NCI-H226 (cell line): ENCODE data around the gene HIC2.
"Not testable (repeated sequence)": the region's sequence is repeated elsewhere in the genome, so short reads cannot be mapped to it uniquely, and the experiment has no call there.

ENCODE experiments used
- DNase-seq: peaks from one replicate; pipeline ENCODE4 v3.0.0-alpha.2; 2015

Gene HIC2

DNA sequence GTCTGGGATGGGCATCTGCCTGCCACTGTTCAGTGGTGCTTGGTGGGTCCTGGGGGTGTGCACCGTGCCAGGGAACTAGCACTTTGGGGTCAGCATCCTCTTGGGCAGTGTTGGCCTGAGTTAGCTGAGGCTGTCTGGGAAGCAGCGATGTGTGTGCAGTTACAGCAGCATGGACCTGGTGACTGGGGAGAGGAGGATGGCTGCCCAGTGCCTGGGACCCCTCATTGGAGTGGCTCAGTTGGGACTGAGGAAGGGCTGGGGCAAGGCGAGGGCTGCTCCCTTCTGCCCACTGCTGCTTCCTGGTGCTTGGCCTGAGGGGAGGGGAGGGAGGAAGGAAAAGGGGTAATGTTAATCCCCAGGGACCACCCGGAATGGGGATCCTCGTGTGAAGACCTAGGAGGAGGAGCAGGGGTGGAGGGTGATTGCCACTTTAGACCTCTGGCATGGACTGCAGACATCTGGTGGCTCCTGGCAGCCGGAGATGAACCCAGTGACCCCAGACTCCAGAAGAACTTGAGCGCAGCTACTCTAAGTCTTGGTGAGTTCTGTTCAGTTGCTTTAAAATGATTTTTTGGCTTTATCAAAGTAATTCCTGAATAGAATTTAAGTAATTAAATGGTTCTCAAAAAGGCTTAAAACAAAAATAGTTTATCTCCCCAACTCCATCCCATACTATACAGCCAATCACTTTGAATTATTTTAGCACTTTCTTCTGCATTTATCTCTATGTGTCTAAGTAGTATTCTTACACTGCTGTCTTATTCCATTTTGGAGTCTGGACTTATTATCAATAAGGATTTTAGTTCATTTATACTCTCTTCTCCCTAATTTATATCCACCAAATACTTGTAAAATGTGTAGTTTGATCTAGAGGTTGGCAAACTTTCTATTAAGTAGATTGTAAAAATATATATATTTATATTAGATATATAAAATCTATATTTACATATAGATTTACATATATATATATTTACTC, 34.7 kb downstream of the HIC2 start:
- DNase-seq: no peak

DNA sequence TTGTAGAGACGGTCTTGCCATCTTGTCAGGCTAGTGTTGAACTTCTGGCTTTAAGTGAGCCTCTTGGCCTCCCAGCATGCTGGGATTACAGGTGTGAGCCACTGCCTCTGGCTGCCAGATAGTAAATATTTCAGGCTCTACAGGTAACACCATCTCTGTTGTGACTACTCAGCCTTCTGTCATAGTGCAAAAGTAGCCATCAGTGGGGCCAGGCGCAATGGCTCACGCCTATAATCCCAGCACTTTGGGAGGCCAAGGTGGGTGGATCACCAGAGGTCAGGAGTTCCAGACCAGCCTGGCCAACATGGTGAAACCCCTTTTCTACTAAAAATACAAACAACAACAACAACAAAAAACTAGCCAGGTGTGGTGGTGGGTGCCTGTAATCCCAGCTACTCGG, 35.5 kb downstream of the HIC2 start:
- DNase-seq: not testable (repeated sequence)

DNA sequence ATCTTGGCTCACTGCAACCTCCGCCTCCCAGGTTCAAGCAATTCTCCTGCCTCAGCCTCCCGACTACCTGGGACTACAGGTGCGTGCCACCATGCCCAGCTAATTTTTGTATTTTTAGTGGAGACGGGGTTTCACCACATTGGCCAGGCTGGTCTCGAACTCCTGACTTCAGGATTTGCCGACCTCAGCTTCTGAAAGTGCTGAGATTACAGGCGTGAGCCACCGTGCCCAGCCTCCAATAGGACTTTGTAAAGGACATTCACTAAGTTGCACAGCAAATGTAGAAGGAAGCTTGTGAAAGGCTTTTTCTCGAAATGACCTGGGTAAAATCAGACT, 37.8 kb downstream of the HIC2 start:
- DNase-seq: not testable (repeated sequence)

DNA sequence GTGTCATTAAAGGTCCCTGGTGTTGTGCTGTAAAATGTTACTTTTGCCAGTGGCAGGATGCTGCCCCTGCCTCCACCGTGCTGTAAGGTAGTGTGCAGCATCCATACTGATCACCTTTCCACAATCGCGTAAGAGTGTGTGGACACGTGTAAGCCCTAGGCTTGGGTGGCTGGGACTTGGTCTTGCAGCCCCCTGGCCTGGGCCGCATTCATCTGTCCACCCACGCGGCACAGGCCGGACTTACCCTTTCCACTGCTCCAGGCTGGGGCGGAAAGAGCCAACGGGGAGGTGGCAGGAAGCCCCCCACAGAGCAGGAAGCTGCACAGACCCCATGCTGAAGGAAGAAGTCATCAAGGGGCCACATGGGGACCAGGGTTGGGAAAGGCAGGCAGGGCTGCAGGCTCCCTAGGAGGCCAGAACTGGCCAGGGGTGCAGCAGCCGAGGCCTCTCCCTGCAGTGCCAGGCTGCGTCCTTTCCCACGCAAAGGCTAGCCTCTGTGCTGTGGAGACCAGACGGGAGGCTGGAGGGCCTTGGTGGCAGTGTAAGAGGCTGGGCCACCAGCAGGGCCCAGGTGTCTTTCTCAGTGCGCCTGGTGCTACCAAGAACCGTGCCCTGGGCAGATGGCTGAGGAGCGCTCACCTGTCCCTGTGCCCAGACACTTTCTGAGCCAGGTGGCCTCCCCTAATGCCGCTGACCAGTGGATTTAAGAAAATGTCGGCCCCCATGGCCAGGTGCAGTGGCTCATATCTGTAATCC, 38.3 kb downstream of the HIC2 start:
- no peak for DNase-seq

DNA sequence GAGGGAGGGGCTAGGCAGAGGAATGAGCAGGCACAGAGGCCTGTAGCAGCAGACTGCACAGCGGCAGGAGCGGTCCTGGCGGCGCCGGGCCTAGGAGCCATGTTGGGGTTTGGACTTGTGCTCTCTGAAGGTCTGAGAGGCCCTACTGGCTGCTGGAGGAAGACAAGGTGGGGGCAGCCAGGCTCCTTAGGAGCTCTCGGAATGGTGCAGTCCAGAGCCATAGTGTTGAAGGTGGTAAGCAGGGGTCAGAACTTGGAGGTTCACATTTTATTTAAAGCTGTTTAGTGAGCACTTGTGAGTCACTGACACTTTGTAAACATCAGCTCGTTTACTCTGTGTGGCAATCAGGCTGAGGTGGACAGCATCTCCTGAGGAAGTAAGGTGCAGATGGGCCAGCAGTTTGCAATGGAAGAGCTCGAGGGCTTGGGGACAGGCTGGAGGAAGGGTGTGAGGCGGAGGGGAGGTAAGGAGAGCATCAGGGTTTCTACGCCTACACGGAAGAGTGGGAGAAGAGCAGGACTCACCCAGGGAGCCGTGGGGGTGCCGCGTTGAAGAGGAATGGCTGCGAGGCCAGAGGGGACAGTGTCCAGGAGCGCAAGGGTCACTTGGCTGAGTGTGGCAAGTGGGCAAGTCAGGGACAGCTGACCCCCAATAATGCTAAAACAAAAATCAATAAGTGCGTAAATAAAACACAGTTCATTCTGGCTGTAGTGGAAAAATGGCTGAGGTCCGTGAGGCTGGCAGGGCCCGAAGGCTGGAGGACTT, 40.0 kb downstream of the HIC2 start:
- DNase-seq: no peak

DNA sequence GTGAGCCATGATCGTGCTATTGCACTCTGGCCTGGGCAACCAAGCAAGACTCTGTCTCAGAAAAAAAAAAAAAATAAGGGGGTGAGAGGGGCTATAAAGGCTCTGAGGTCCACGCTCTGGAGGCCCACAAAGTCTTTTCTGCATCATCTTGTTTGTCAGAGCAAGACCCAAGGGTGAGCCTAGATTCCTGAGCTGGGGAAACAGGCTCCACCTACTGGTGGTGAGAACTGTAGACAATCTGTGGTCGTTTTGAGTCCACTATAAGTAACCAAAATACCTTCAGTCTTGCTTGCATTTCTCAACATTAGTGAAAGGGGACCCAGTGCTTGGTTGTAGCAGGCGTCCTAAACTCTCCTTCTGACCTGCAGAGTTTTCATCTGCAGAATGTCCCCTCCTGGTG, 45.5 kb downstream of the HIC2 start:
- DNase-seq: not testable (repeated sequence)

DNA sequence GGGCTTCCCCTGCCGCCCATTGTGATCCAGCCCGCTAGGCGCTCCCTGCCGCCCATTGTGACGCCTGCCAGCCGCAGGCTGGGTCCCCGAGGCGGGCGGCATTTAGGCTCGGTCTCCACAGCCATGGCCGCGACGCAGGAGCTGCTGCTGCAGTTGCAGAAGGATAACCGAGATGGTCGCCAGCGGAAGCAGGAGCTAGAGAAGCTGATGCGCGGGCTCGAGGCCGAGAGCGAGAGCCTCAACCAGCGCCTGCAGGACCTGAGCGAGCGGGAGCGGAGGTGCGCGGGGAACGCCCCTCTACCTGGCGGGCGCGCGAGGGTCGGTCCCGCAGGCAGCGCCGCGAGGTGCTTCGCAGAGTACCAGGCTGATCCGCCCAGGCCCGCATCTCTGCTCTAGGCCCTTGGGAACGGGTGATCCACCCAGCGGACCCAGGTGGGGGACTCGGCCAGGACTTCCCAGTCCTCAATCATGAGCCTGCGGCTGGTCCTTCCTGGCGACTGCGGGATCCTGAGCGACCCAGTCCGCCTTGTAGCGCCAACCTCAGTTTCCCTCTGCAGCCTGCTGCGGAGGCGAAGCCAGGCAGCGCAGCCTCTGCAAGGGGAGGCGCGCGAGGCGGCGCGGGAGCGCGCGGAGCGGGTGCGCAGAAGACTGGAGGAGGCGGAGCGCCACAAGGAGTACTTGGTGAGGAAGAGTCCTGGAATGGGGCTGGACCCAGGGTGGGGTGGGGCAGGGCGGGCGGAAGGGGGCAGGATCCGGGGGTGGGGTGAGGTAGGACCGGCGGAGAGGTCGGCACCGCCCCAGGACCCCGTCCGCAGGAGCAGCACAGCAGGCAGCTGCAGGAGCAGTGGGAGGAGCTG, 50.4 kb downstream of the HIC2 start, which contains the start of gene TMEM191C:
TMEM191C (plus strand) TSS at position 51 of the 857 bp plus-strand sequence; CDS start at position 124, 73 bp downstream.
- not testable (repeated sequence) for DNase-seq

DNA sequence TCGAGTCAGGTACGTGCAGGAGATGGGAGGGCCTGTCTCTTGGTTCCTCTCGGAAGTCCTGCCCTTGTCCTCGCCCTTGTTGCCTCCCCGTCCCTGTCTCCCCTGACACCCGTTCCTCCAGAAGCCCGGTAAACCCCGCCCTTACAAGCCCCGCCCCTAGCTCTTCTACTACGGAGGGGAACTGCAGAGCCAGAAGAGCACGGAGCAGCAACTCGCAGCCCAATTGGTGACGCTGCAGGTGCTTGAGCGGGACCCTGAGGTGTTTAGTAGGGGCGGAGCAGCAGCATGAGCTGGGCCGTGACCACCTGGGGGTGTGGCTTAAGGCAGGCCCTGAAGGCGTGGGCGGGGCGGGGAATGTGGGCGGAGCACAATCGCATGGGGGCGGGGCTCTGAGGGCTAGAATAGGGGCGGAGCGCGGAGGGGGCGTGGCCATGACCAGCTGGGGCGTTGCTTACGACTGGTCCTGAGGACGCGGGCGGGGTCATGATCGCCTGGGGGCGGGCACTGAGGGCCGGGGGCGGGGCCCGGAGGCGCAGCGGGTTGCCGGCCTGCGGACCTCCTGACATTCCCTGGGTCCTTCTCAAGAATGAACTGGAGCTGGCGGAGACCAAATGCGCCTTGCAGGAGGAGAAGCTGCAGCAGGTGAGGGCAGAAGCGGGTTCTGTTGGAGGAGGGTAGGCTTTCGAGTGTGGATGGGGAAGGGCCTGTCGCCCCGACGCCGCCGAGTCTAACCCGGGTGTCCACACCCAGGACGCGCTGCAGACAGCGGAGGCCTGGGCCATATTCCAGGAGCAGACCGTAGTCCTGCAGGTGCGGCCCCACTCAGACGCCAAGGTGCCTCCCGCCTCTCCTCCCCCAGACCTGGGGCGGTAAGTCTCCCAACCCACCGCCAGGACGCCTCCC, 51.3 kb downstream of the HIC2 start:
- peak; percentile 67 for DNase-seq

DNA sequence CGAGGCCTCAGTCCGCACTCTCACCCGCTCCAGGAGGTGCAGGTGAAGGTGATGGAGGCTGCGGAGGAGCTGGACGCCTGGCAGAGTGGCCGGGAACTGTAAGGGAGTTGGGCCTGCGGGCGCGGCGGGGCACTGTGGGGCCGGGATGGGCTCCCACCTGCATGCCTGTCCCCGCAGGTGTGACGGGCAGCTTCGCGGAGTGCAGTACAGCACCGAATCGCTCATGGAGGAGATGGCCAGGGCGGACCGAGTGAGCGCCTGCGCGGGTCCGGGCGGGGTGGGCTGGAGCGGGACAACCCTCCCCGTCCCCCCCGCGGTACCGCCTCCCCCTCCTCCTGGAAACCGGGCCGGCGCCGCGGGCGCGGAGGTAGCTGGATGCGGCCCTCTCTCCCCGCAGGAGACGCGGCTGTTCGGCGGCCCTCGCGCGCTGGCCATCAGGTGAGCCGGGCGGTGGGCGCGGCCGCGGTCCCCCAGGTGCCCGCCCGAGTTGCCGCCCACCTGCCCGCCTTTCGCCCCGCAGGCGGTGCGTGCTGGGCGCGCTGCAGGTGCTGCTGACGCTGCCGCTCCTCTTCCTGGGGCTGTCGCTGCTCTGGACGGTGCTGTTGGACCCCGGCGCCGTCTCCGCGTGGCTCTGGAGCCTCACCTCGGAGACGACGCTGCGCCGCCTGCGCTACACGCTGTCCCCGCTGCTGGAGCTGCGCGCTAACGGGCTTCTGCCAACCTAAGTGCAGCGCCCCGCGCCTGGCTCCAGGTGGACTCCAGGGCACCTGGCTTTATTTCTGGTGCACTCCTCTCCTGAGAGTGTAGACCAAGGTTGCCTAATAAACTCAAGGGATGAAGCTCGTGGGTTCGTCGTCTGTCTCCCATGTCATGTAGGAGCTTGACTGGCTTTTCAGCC, 52.2 kb downstream of the HIC2 start:
- DNase-seq: not testable (repeated sequence)

DNA sequence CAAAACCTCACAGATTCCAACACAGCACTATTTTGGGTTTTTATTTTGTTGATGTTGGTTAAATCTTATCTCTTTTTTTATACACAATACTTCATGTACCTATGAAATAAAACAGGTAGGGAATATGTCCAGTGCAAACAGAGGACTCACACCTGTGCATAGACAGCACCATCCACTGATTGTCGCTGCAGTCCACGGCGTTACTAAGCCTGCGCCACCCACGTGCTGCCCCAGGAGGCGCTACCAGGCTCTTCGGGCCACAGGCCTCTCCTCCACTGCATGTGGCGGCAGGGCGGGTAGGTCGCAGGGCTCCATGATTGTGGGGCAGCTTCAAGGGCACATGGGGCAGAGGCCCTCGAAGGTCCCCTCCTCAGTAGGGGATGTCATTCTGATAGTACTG, 55.8 kb downstream of the HIC2 start:
- DNase-seq: not testable (repeated sequence)

DNA sequence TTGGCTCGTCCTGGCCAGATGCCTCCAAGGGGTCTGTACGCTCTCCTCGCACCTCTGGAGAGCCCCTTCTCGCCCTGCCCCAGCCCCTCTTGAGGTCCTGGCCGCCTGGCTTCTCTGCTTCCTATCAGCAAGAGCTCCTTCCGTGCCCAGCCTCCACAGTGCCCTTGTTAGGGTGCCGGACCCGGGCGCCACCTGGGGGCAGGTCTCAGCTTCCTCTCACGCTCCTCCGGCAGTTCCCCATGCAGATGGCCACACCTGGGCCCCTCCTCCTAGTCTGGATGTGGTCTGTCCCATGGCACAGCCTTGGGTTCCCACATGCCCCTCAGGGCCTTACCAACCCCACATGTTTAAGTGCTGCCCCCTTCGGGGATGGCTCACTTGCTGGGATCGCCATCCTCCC, 56.5 kb downstream of the HIC2 start:
- DNase-seq: not testable (repeated sequence)

DNA sequence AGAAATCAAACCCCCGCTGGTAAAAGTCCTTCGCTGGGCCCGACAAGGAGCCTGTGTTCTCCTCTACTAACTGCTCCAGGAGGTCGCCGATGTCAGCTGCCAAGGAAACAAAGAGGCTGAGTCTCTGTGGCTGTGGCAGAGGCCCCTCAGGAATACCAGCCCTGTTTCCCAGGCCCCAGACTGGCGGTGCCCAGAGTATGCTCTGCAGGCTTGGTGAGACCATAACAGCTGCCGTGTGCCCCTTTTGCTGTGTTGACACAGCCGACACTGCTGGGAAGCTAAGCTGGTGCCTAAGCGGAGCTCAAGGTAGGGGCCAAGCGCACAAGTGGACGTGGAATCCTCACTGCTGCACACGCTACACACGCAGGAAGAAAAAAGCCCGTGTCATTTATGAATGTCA, 66.9 kb downstream of the HIC2 start:
- not testable (repeated sequence) for DNase-seq

DNA sequence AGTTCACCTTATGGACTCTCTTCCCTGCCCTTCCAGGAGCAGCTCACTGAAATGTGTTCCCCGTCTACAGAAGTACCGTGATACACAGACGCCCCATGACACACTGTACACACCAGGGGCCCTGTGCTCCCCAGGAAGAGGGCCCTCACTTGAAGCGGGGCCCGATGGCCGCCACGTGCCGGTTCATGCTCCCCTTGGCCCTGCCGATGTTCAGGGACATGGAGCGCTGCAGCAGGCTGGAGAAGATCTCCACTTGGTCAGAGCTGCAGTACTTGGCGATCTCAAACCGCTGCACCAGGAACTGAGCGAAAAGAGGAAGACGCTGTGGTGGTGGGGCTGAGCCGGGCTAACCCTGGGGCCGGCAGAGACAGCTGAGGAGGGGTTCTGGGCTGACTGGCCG, 70.6 kb downstream of the HIC2 start:
- DNase-seq: not testable (repeated sequence)

DNA sequence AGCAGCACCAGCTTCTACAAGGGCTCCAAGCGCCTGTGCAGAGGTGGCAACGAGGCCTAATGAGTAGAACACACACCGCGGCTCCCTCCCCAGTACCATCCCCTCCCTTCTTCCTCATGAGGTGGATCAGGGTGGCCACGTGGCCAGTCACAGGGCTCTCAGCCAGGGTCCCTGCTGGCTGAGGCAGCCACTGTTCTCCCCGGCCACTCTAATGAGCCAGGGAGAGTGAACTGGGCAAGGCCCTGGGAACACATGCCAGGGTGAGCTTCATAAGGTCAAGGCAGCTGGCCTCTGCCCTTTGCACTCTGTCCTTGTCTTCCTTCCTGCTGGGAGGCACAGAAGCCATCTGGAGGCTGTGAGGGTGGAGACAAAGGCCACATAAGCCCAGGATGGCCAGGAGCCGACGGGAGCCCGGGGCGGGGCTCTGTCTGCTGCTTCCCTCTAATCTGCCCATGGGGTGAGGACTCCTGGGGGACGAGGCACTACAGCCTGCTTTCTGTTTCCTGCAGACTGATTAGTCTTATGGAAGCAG, 72.0 kb downstream of the HIC2 start:
- not testable (repeated sequence) for DNase-seq

DNA sequence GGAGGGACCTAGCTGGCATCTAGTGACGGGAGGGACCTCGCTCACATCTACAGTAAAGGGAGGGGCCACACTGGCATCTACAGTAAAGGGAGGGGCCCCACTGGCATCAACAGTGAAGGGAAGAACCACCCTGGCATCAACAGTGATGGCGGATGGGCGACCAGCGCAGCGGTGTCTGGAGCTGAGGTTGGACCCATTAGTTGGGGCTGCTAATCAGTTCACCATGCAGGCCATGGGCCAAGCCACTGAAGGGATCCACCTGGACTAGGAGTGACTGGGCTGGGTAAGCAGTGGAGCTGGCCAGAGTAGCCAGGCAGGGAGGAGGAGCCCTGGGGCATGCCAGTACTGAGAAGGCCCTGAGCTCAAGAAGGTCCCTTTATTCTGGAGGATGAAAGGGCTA, 73.4 kb downstream of the HIC2 start:
- not testable (repeated sequence) for DNase-seq

DNA sequence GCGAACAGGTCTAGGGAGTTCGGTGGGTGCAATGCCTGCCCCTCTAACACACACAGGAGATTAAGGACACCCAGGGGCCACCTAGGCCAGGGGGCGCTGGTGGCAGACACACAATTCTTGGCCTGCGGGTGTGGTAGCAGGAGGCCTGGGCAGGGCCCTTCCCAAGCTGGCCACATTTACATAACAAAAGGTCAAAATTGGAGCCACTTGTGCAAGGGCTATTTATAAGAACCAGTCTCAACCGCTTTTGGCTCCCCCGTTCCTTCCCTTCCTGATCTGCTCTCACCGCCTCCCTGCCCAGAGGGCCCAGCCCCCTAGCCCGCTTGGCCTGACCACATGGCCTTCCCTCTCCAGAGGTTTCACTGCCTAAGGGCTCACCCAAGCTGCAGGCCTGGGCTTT, 75.1 kb downstream of the HIC2 start:
- not testable (repeated sequence) for DNase-seq

DNA sequence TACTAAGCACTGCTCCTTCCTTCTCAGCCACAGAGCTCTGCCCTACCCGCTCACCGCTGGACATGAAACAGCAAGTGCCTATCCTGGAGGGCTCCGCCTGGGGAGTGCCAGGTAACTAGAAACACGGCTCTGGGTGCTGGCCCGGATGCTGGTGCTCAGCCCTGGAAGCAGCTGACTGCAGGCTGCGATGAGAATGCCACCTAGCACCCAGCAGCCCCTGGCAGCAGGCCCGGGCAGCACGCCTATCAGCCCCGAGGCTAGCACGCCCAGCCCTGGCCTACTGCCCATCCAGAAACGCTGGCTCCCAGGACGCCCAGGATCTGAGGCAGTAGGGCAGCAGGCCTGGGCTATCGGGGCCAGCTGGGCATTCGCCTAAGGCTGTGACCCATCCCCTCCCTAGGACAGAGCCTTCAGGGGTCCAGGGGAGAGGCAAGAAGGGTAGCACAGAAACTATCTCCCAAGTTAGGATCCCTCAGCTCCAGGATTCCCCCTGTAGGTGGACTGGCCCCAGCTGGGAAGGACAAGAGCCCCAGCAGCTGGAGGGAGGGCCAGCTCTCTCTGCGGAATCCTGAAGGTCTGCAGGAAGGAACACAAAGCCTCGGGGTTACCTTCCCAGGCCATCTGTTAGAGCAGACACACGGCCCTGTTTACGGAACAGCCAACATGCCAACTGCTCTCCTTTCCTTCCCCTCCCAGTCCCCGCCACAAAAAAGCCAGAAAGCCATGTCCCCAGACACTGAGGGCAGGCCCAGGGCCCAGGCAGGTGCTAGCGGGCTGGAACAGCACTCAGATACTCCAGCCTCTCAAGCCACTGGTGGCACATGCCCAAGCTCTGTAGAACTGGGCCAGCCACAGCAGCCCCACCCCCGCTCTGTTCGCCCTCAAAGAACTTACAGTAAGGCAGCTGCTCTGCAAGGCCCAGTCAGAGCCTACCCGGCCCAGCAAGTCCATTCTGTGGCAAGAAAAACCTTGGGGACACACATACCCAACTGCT, 76.9 kb downstream of the HIC2 start:
- not testable (repeated sequence) for DNase-seq

DNA sequence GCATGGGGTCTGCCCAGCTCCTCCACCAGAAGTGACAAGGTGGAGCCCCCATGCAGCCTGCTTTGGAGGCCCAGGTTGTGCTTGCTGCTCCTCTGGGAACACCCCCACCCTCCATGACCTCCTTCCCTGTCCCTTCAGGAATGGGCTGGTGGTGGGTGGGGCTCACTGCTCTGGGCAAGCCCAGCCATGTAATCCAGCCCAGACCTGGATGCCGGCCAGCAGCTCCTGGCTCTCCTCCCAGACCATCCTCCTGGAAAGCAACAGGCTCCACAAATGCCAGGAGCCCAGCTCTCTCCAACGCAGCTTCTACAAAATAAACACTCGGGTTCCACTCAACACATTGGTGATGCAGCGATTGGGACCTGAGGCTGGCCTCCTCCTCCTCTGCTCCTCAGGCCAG, 80.8 kb downstream of the HIC2 start:
- not testable (repeated sequence) for DNase-seq
